Measurements from ENCODE around the gene TNFAIP8L2. TPM values are rescaled to one million over a fixed set of nuclear protein-coding genes. Genes with fewer than 3 reads are reported as not detected.

Gene TNFAIP8L2
- total RNA-seq, 2 experiments from 2014 or later = 18.5 to 20.0 TPM

GRCh38 chr1:151134396-151134795 is 22.1 kb upstream of the TNFAIP8L2 start:
- DNase-seq = no peak
- Mint-ChIP-seq H3K27me3 (ENCODE audit: low read depth) (peaks cover 3% of the 10 kb centered on the region), H3K27ac (no peak overlapping the region), H3K36me3 (ENCODE audit: low read depth) (peaks cover 4% of the 10 kb centered on the region), H3K9me3 (ENCODE audit: insufficient read depth) (no peaks in the 10 kb centered on the region), H3K4me1 (ENCODE audit: low read depth) (peaks cover 29% of the 10 kb centered on the region), H3K4me3 (no peak overlapping the region)
- POLR2A ChIA-PET = interaction anchor here (0.9 kb wide), 1 partner anchor 13 kb away, joined by 4 read pairs; the partner anchor contains the start of gene SEMA6C
- CTCF ChIA-PET = interaction anchor here (0.9 to 2.9 kb wide), 4 partner anchors 10 to 35 kb away, joined by 3 to 15 read pairs (median 8); partner anchors contain the start of gene TNFAIP8L2
- ATAC-seq = no peak

- DNase-seq (no peak), ATAC-seq (no peak)
- Mint-ChIP-seq H3K4me1 (ENCODE audit: low read depth) (peaks cover 29% of the 10 kb centered on the region), H3K36me3 (ENCODE audit: low read depth) (peaks cover 4% of the 10 kb centered on the region), H3K4me3 (no peak overlapping the region), H3K27ac (no peak overlapping the region), H3K27me3 (ENCODE audit: low read depth) (peaks cover 3% of the 10 kb centered on the region), H3K9me3 (ENCODE audit: insufficient read depth) (no peaks in the 10 kb centered on the region)
- ChIA-PET CTCF (interaction anchor here (0.9 to 2.9 kb wide), 7 partner anchors 10 to 36 kb away, joined by 3 to 15 read pairs (median 4); partner anchors contain the start of gene TNFAIP8L2), POLR2A (interaction anchor here (1.0 kb wide), 1 partner anchor 9 kb away, joined by 3 read pairs; no protein-coding TSS in a partner anchor)
Measured at GRCh38 chr1:151134991-151135390, 21.5 kb upstream of the TNFAIP8L2 start.

DNA sequence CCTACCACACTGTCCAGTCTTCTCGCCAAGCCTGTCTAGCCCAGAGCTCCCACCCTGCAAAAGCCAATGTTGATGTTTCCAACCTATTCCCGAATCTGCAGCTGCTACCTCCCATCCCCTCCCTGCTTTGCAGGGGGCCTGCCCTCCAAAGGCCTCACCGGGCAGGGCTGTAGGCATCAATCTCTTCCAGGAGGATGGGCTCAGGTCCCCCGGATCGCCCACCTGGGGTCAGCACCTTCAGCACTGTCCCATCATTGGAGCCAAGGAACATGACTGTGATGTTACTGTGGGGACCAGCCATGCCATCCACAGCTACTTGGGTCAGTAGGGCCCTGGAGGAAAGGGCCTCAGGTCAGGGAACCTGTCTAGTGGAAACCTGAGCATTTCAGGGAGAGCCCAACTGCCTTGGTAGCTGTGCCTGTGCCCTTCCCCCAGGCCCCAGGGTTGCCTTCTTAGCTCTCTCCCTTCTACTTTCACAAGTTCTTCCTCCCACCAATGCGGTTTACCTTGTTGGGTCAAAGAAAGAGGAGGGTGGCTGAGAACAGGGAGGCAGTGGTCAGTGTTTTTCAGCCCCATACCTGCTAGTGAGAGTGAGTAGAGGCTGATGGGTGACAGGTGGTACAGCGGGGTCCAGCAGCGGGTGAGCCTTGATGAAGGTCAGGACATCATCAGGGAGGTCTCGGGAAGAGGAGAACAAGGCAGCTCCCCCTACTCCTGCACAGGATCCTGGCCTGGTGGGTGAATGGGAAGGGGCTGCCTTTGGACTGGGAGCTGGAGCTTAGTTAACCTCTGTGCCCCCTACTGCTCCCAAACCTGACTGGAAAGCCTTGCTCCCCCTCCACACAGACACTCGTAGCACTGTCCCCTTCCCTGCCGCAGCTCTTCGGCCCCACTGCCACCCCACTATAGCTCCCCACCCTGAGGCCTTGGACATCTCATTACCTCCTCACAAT is 20.7 kb upstream of the TNFAIP8L2 start:
- ATAC-seq (no peak), DNase-seq (no peak)
- ChIA-PET POLR2A (interaction anchor here (1.0 kb wide), 1 partner anchor 10 kb away, joined by 3 read pairs; no protein-coding TSS in a partner anchor), CTCF (interaction anchor here (0.9 to 2.9 kb wide), 8 partner anchors 9 to 111 kb away, joined by 3 to 15 read pairs (median 4); partner anchors contain the start of gene TNFAIP8L2)
- H3K27me3 Mint-ChIP-seq (ENCODE audit: low read depth) = peaks cover 3% of the 10 kb centered on the region
- H3K4me3 Mint-ChIP-seq = no peak overlapping the region
- no peaks in the 10 kb centered on the region for H3K9me3 Mint-ChIP-seq (ENCODE audit: insufficient read depth)
- peaks cover 25% of the 10 kb centered on the region for H3K4me1 Mint-ChIP-seq (ENCODE audit: low read depth)
- peaks cover 1% of the 10 kb centered on the region for H3K36me3 Mint-ChIP-seq (ENCODE audit: low read depth)
- H3K27ac Mint-ChIP-seq = no peak overlapping the region

- DNase-seq (no peak), ATAC-seq (no peak)
- peaks cover 13% of the 10 kb centered on the region for H3K4me1 Mint-ChIP-seq (ENCODE audit: low read depth)
- H3K9me3 Mint-ChIP-seq (ENCODE audit: insufficient read depth) = no peaks in the 10 kb centered on the region
- no peak overlapping the region for H3K4me3 Mint-ChIP-seq
- ChIA-PET POLR2A (interaction anchor here (0.7 kb wide), 1 partner anchor 60 kb away, joined by 3 read pairs; the partner anchor contains the start of gene PIP5K1A), CTCF (interaction anchor here (1.0 kb wide), 1 partner anchor 114 kb away, joined by 3 read pairs; no protein-coding TSS in a partner anchor)
- H3K27ac Mint-ChIP-seq = no peak overlapping the region
- no peaks in the 10 kb centered on the region for H3K36me3 Mint-ChIP-seq (ENCODE audit: low read depth)
- no peaks in the 10 kb centered on the region for H3K27me3 Mint-ChIP-seq (ENCODE audit: low read depth)
Measured at GRCh38 chr1:151137789-151138188, 18.7 kb upstream of the TNFAIP8L2 start.

DNA sequence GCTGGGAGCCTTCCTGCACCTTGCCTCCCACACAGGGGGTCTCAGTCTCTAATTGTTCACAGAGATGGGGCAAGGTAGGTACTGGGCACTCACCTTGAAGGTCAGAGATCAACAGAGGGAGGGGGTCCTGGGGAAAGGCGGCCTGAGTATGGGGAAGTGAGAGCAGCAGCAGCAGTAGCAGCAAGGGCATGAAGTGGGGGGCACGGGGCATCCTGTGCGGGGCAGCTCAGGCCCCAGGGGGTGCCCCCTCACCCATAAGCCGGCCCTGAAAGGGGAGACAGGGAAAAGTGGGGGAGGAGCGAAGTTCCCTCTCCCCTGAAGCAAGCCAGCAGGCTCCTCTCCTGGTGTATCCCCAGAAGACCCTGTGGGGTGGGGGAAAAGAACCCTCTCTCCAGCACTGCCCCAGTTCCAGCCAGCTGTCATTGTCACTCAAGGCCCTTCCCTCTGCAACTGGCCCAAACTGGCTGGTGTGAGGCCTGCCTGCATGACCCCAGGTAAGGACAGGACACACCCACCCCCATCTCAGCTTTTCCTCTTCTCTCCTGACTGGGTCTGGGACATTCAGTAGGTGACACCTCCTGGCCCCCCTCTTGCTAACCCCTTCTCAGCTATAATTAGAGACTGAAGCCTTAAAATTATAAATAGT is 13.9 kb upstream of the TNFAIP8L2 start:
- no peak overlapping the region for H3K4me3 Mint-ChIP-seq
- ATAC-seq (no peak), DNase-seq (no peak)
- no peaks in the 10 kb centered on the region for H3K36me3 Mint-ChIP-seq (ENCODE audit: low read depth)
- POLR2A ChIA-PET = interaction anchor here (0.8 kb wide), 1 partner anchor 24 kb away, joined by 3 read pairs; no protein-coding TSS in a partner anchor
- H3K4me1 Mint-ChIP-seq (ENCODE audit: low read depth) = peaks cover 15% of the 10 kb centered on the region
- CTCF ChIA-PET = interaction anchor here (1.0 to 4.4 kb wide), 5 partner anchors 11 to 118 kb away, joined by 3 to 28 read pairs (median 5); partner anchors contain the start of gene TNFAIP8L2
- peaks cover 9% of the 10 kb centered on the region for H3K27me3 Mint-ChIP-seq (ENCODE audit: low read depth)
- no peaks in the 10 kb centered on the region for H3K9me3 Mint-ChIP-seq (ENCODE audit: insufficient read depth)
- no peak overlapping the region for H3K27ac Mint-ChIP-seq

DNA sequence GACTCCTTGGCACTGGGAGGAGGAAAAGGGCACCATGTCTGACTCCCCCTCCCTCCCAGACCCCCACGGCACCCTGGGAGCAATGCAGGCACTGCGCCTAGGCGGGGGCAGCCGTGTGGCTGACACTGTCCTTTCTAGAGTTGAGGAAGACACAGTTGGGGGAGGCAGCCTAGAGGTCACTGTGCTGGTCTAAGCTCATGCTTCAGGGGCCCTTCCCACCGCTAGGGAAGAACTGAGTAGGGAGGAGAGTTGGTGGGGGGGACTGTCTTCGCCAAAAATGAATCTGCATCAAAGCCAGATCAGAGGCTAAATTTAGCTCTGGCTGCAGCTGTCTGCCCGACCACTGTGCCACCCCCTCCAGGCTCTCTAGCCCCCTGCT is 13.4 kb upstream of the TNFAIP8L2 start:
- POLR2A ChIA-PET = interaction anchor here (0.8 kb wide), 1 partner anchor 24 kb away, joined by 3 read pairs; no protein-coding TSS in a partner anchor
- H3K4me3 Mint-ChIP-seq = no peak overlapping the region
- H3K4me1 Mint-ChIP-seq (ENCODE audit: low read depth) = peaks cover 15% of the 10 kb centered on the region
- CTCF ChIA-PET = interaction anchor here (1.2 to 4.4 kb wide), 3 partner anchors 13 to 118 kb away, joined by 4 to 28 read pairs (median 17); partner anchors contain the start of gene TNFAIP8L2
- ATAC-seq (no peak), DNase-seq (no peak)
- H3K9me3 Mint-ChIP-seq (ENCODE audit: insufficient read depth) = no peaks in the 10 kb centered on the region
- peaks cover 11% of the 10 kb centered on the region for H3K27me3 Mint-ChIP-seq (ENCODE audit: low read depth)
- no peak overlapping the region for H3K27ac Mint-ChIP-seq
- H3K36me3 Mint-ChIP-seq (ENCODE audit: low read depth) = no peaks in the 10 kb centered on the region

DNA sequence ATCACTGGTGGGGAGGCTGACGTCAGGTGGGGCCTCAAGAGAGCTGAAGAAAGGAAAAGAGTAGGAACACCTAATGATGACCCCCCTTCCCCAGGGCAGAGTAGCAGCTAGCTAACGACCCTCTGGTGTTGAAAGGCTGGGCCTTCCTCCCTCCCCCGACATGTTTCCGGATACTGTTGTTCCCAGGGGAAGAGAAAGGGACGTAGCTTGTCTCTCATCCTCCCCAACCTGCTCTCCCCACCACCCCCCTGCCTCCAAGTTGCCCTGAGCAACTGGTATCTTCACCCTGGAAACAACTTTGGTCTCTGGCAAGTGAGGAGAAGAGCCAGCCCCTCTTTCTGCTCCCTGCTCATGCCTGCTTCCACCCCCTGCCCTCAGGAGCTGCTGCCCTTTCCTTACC is 12.5 kb upstream of the TNFAIP8L2 start:
- Mint-ChIP-seq H3K4me3 (no peak overlapping the region), H3K36me3 (ENCODE audit: low read depth) (no peaks in the 10 kb centered on the region), H3K4me1 (ENCODE audit: low read depth) (peaks cover 15% of the 10 kb centered on the region), H3K9me3 (ENCODE audit: insufficient read depth) (no peaks in the 10 kb centered on the region), H3K27me3 (ENCODE audit: low read depth) (peaks cover 13% of the 10 kb centered on the region), H3K27ac (no peak overlapping the region)
- no peak for DNase-seq
- ChIA-PET CTCF (interaction anchor here (1.2 to 4.4 kb wide), 4 partner anchors 9 to 119 kb away, joined by 4 to 28 read pairs (median 11); partner anchors contain the start of gene TNFAIP8L2), POLR2A (no interaction called here)
- ATAC-seq = no peak

DNA sequence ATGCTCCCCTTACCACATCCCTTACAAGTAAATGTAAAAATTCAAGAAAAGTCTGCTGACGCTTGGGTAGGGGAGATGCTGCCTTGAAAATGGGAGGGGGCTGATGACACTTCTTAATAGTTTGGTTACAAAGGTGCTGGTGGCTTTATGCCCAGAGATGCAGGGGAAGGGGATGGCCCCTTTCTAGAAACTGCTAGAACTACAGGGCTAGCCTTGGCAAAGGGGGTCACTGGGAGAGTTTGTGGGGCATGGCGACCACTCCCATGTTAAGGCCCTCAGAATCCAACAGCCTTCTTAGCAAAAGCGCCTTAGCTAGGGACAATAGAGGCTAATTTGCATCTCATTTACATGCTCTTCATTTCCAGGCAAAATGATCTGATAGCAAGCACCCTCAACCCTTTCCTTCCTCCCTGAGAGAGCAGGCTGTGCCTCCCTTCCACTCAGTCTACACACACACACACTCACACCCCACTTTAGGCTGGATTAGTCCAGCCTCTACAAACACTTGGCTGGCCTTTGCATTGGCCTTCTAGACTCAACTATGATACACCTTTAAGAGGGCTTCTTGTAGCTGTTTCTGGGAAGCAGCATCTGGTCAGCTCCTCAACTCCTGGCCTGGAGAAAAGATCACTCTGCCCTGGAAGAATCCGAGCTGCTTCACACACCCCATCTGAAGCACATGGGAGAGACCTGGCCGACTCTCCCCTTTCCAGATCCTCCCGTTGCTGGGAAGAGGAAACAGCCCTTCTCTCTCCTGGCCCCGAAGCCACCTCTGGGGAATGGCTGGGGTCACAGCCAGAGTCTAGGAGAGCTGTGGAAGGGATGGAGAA is 11.8 kb upstream of the TNFAIP8L2 start:
- ATAC-seq (no peak), DNase-seq (no peak)
- CTCF ChIA-PET = interaction anchor here (0.7 to 4.4 kb wide), 3 partner anchors 10 to 12 kb away, joined by 3 to 28 read pairs (median 5); partner anchors contain the start of gene TNFAIP8L2
- no peaks in the 10 kb centered on the region for H3K36me3 Mint-ChIP-seq (ENCODE audit: low read depth)
- H3K27ac Mint-ChIP-seq = no peak overlapping the region
- no peaks in the 10 kb centered on the region for H3K9me3 Mint-ChIP-seq (ENCODE audit: insufficient read depth)
- H3K27me3 Mint-ChIP-seq (ENCODE audit: low read depth) = peaks cover 13% of the 10 kb centered on the region
- no peak overlapping the region for H3K4me3 Mint-ChIP-seq
- POLR2A ChIA-PET = no interaction called here
- peaks cover 15% of the 10 kb centered on the region for H3K4me1 Mint-ChIP-seq (ENCODE audit: low read depth)

- ATAC-seq = no peak
- Mint-ChIP-seq H3K9me3 (ENCODE audit: insufficient read depth) (no peaks in the 10 kb centered on the region), H3K36me3 (ENCODE audit: low read depth) (no peaks in the 10 kb centered on the region), H3K27me3 (ENCODE audit: low read depth) (peaks cover 13% of the 10 kb centered on the region), H3K27ac (no peak overlapping the region), H3K4me1 (ENCODE audit: low read depth) (peaks cover 15% of the 10 kb centered on the region), H3K4me3 (peak overlapping the region; percentile 81)
- peak; percentile 46 for DNase-seq
- ChIA-PET CTCF (interaction anchor here (0.7 to 1.3 kb wide), 2 partner anchors 11 kb away, joined by 3 to 5 read pairs; partner anchors contain the start of gene TNFAIP8L2), POLR2A (no interaction called here)
Measured at GRCh38 chr1:151145304-151146071, 11.0 kb upstream of the TNFAIP8L2 start.

GRCh38 chr1:151146072-151146411 is 10.4 kb upstream of the TNFAIP8L2 start:
- H3K4me1 Mint-ChIP-seq (ENCODE audit: low read depth) = peaks cover 15% of the 10 kb centered on the region
- ATAC-seq = peak; percentile 16
- no peak for DNase-seq
- H3K4me3 Mint-ChIP-seq = peak overlapping the region; percentile 81
- H3K27me3 Mint-ChIP-seq (ENCODE audit: low read depth) = peaks cover 13% of the 10 kb centered on the region
- H3K27ac Mint-ChIP-seq = no peak overlapping the region
- ChIA-PET CTCF (no interaction called here), POLR2A (no interaction called here)
- H3K9me3 Mint-ChIP-seq (ENCODE audit: insufficient read depth) = no peaks in the 10 kb centered on the region
- H3K36me3 Mint-ChIP-seq (ENCODE audit: low read depth) = no peaks in the 10 kb centered on the region
